Measurements from ENCODE around the gene ADCY9.

- TF ChIP-seq REST (tag by site-specific recombination; IDR thresholded peaks at IDR 0.05) (no peak), YY1 (tag by site-specific recombination; IDR thresholded peaks at IDR 0.05) (no peak), CTCF (tag by site-specific recombination; IDR thresholded peaks at IDR 0.05) (no peak), ZNF214 (tag by site-specific recombination; IDR thresholded peaks at IDR 0.05; ENCODE audit: borderline replicate concordance) (no peak), SALL2 (tag by site-specific recombination; IDR thresholded peaks at IDR 0.05; ENCODE audit: borderline replicate concordance) (no peak), ZNF623 (tag by site-specific recombination; IDR thresholded peaks at IDR 0.05) (no peak), ZNF169 (tag by site-specific recombination; IDR thresholded peaks at IDR 0.05) (no peak), ZNF19 (tag by site-specific recombination; IDR thresholded peaks at IDR 0.05; ENCODE audit: low read depth) (no peak), ZNF549 (tag by site-specific recombination; IDR thresholded peaks at IDR 0.05) (no peak), ZNF18 (tag by site-specific recombination; IDR thresholded peaks at IDR 0.05) (no peak), ZNF140 (tag by site-specific recombination; IDR thresholded peaks at IDR 0.05) (no peak)
These were observed 145.0 kb downstream of the ADCY9 start for GRCh38 chr16:3971261-3971660.
